K562 (cell line): ENCODE measurements around the gene C1orf21. TPM values are rescaled to one million over a fixed set of nuclear protein-coding genes. Genes with fewer than 3 reads are reported as not detected.

Experiments used
- ATAC-seq: fragments of 200-7000 bp; cut with Tn5 transposase; 3 replicates; pipeline ENCODE4 v1.9.1; 2020; ENCODE audit warnings: moderate library complexity
- BruUV-seq: library from RNA; stranded (reverse); fragments of 400-500 nt; replicated peaks from 2 replicates; lab custom pipeline; 2021; lab: Mats Ljungman, UMichigan
- CTCF ChIA-PET: fragments of 300-600 bp; formaldehyde crosslinking; extraction: SDS; loops from one replicate; lab custom pipeline; 2021; ENCODE audit warnings: low intra/inter-chr PET ratio; lab: Yijun Ruan, JAX
- POLR2A ChIA-PET: fragments of 300-600, 350-650 bp; sonication (Branson Sonifier 250); formaldehyde crosslinking; extraction: SDS; loops from one replicate; lab custom pipeline; 2021; ENCODE audit warnings: antibody characterized with exemption, inconsistent platforms; lab: Yijun Ruan, JAX
- DNase-seq, 4 experiments: peaks; one replicate each; pipeline versions ENCODE4 v3.0.0 to v3.0.0-alpha.2; 2011 to 2018; ENCODE audit warnings: low spot score in 3 of 4, mixed read lengths in 3 of 4; ENCODE audit errors: extremely low read depth in 1 of 4
- FAIRE-seq: peaks from 2 replicates; lab custom pipeline; 2011; peaks lifted over from hg19 to GRCh38; lab: Jason Lieb, UNC
- H2AFZ ChIP-seq: 2 replicates; pipeline ENCODE4 v1.6.0; 2011; ENCODE audit warnings: low read depth, low read length, control low read depth, inconsistent platforms
- H3K27ac ChIP-seq: fragments of 200-600 bp; 3 replicates; pipeline ENCODE4 v1.8.0; 2011; ENCODE audit warnings: low read depth, mild to moderate bottlenecking, control low read depth, inconsistent platforms, low read length, moderate library complexity, mixed read lengths; ENCODE audit errors: extremely low read depth
- H3K27me3 ChIP-seq, 2 experiments: fragments of 300-600 bp in 1 of 2; 2 replicates in 1 of 2; 3 replicates in 1 of 2; pipeline versions ENCODE4 v1.6.0 to v1.8.0; 2011; ENCODE audit warnings: inconsistent platforms in 2 of 2, low read length in 2 of 2, mild to moderate bottlenecking in 1 of 2, mixed read lengths in 1 of 2, moderate library complexity in 1 of 2; ENCODE audit not compliant: control insufficient read depth in 2 of 2, insufficient read depth in 2 of 2
- H3K36me3 ChIP-seq: fragments of 300-600 bp; 3 replicates; pipeline ENCODE4 v1.8.0; 2011; ENCODE audit warnings: mild to moderate bottlenecking, low read length, inconsistent platforms; ENCODE audit not compliant: control insufficient read depth, insufficient read depth
- H3K4me1 ChIP-seq, 2 experiments: fragments of 200-600 bp in 1 of 2; replicated peaks in 1 of 2; 2 replicates in 1 of 2; 3 replicates in 1 of 2; pipeline versions ENCODE4 v1.5.1 to v1.8.0; 2011; ENCODE audit warnings: inconsistent platforms in 2 of 2, low read length in 2 of 2, mild to moderate bottlenecking in 1 of 2, mixed read lengths in 1 of 2, moderate library complexity in 1 of 2; ENCODE audit not compliant: control insufficient read depth in 2 of 2, insufficient read depth in 2 of 2
- H3K4me2 ChIP-seq: 2 replicates; pipeline ENCODE4 v1.6.1; 2011; ENCODE audit warnings: low read length, control low read depth, inconsistent platforms, mixed read lengths; ENCODE audit not compliant: insufficient read depth
- H3K4me3 ChIP-seq: fragments of 200-600 bp; sonication (generic), shearing (Covaris generic); 2 replicates; pipeline ENCODE4 v1.5.1; 2016; ENCODE audit warnings: control low read depth, inconsistent platforms
- H3K79me2 ChIP-seq: fragments of 200-600 bp; 3 replicates; pipeline ENCODE4 v1.8.0; 2011; ENCODE audit warnings: low read length, inconsistent platforms; ENCODE audit not compliant: control insufficient read depth, insufficient read depth
- H3K9ac ChIP-seq, 2 experiments: 2 replicates each; pipeline versions ENCODE4 v1.6.0 to v1.6.1; 2011; ENCODE audit warnings: low read depth in 2 of 2, low read length in 2 of 2, control low read depth in 1 of 2, inconsistent platforms in 1 of 2, mild to moderate bottlenecking in 1 of 2, mixed read lengths in 1 of 2; ENCODE audit not compliant: insufficient read depth in 1 of 2
- H3K9me1 ChIP-seq: one replicate; pipeline ENCODE4 v1.6.0; 2011; ENCODE audit warnings: inconsistent platforms, mild to moderate bottlenecking, low read length, moderate library complexity; ENCODE audit not compliant: control insufficient read depth, insufficient read depth
- H3K9me3 ChIP-seq: replicated peaks from 2 replicates; pipeline ENCODE4 v1.5.1; 2011; ENCODE audit warnings: low read depth, low read length, inconsistent platforms; ENCODE audit not compliant: control insufficient read depth, insufficient read depth
- H4K20me1 ChIP-seq: replicated peaks from 2 replicates; pipeline ENCODE4 v1.6.1; 2011; ENCODE audit warnings: low read length, inconsistent platforms, mixed read lengths; ENCODE audit not compliant: control insufficient read depth, insufficient read depth
- CREB1 ChIP-seq, 2 experiments: sonication (generic) in 1 of 2; formaldehyde crosslinking in 1 of 2; IDR thresholded peaks; 2 replicates each; pipeline versions ENCODE4 v1.6.1 to v1.8.0; 2012 to 2022; ENCODE audit warnings: inconsistent platforms in 1 of 2, mild to moderate bottlenecking in 1 of 2, missing genetic modification reagents in 1 of 2, moderate library complexity in 1 of 2
- E2F4 ChIP-seq: sonication (generic); formaldehyde crosslinking; IDR thresholded peaks from 2 replicates; pipeline ENCODE4 v1.8.0; 2022; ENCODE audit warnings: mild to moderate bottlenecking, low read depth, missing genetic modification reagents
- HDAC1 ChIP-seq, 2 experiments: fragments of 450-650 bp; IDR thresholded peaks; 2 replicates each; pipeline ENCODE4 v1.6.1; 2016 to 2017; ENCODE audit warnings: inconsistent platforms in 1 of 2, mild to moderate bottlenecking in 1 of 2, moderate library complexity in 1 of 2
- POLR3A ChIP-seq: IDR thresholded peaks from 2 replicates; pipeline ENCODE4 v1.6.1; 2011; ENCODE audit warnings: borderline replicate concordance, mild to moderate bottlenecking, moderate library complexity; ENCODE audit not compliant: insufficient read length, insufficient read depth; ENCODE audit errors: extremely low read depth
- WGBS: fragments of 100-300 bp; shearing (Covaris generic); methylation state at CpG from one replicate; pipeline ENCODE4 v1.1.6; 2016; ENCODE audit warnings: low coverage, mixed read lengths; ENCODE audit not compliant: insufficient coverage; ENCODE audit errors: missing lambda C conversion rate; 5-methylcytosine and 5-hydroxymethylcytosine counted together
- in situ Hi-C: fragments of 300-500 bp; cut with MboI; formaldehyde crosslinking; loops from 4 replicates; pipeline ENCODE4 v1.15.0; 2018; ENCODE audit warnings: inconsistent platforms, mixed read lengths
- intact Hi-C: fragments of 100-400 bp; cut with micrococcal nuclease; formaldehyde crosslinking; loops from 2 replicates; pipeline ENCODE4 v1.14.2; 2022
- polyA plus RNA-seq, 8 experiments: library from polyadenylated mRNA; depleted of rRNA in 4 of 8; stranded (reverse) in 5 of 8; unstranded in 3 of 8; fragments of >200 nt; fragmentation: Nextera tagmentation in 2 of 8; fragmentation: Illumina TruSeq in 1 of 8; extraction: Ambion mirVana in 2 of 8; extraction: Trizol in 1 of 8; gene quantifications; 2 replicates each; pipeline versions ENCODE4 v1.2.1 to v1.2.3, GENCODE V29; 2011 to 2014; ENCODE audit warnings: inconsistent platforms in 1 of 8, missing spikeins in 1 of 8
- total RNA-seq, 7 experiments: library from RNA; depleted of rRNA in 6 of 7; stranded (reverse); fragments of >200 nt in 6 of 7; fragmentation: Illumina TruSeq in 2 of 7; extraction: Trizol in 2 of 7; gene quantifications; 2 replicates each; pipeline versions ENCODE4 v1.2.1 to v1.2.3, GENCODE V29; 2011 to 2021; ENCODE audit warnings: low replicate concordance in 1 of 7
- TF ChIP-seq, protein P1 (sequence below): fragments of 450-650 bp; IDR thresholded peaks from one replicate; pipeline ENCODE4 v1.6.1; 2018; ENCODE audit warnings: mild to moderate bottlenecking, moderate library complexity; ENCODE audit not compliant: partially characterized antibody
- TF ChIP-seq, protein P2 (sequence below): sonication (generic); formaldehyde crosslinking; IDR thresholded peaks from 2 replicates; pipeline ENCODE4 v1.8.1; 2023; ENCODE audit warnings: mild to moderate bottlenecking, missing genetic modification reagents, moderate library complexity

C1orf21 gene
- total and polyA plus RNA-seq, 9 of the 15 experiments (the other 6 are each of a cell fraction or from before 2014, with no cell fraction given) = under 0.01 to 0.31 (median 0.07) TPM

GRCh38 chr1:184356891-184357290 is 29.9 kb upstream of the C1orf21 start (continued):
- no peak for TF ChIP-seq HDAC1 (IDR thresholded peaks at IDR 0.05)
- TF ChIP-seq E2F4 (CRISPR knock-in tag) = no peak

GRCh38 chr1:184358256-184358655 is 28.6 kb upstream of the C1orf21 start:
- 5% methylated on average over 1 of the region's 1 CpG for WGBS
- BruUV-seq = no TSS peak

More at GRCh38 chr1:184358256-184358655, 28.6 kb upstream of the C1orf21 start:
- Histone ChIP-seq H3K27ac (no peak overlapping the region), H2AFZ (no peak overlapping the region), H3K4me3 (no peak overlapping the region), H3K9ac (no peak overlapping the region), H3K27me3 (peaks cover 0 to 5% of the 10 kb centered on the region in 2 experiments; a peak in 2 of 5 replicates), H3K4me2 (no peak overlapping the region), H3K79me2 (no peaks in the 10 kb centered on the region), H4K20me1 (no peaks in the 10 kb centered on the region), H3K9me3 (no peaks in the 10 kb centered on the region), H3K9me1 (no peaks in the 10 kb centered on the region), H3K36me3 (no peaks in the 10 kb centered on the region), H3K4me1 (no peaks in the 10 kb centered on the region)
- in situ Hi-C loops (no loop called here), intact Hi-C loops (no loop called here)
- CTCF ChIA-PET = no interaction called here
- FAIRE-seq = no peak
- TF ChIP-seq POLR3A = no peak
- TF ChIP-seq, protein P1, sequence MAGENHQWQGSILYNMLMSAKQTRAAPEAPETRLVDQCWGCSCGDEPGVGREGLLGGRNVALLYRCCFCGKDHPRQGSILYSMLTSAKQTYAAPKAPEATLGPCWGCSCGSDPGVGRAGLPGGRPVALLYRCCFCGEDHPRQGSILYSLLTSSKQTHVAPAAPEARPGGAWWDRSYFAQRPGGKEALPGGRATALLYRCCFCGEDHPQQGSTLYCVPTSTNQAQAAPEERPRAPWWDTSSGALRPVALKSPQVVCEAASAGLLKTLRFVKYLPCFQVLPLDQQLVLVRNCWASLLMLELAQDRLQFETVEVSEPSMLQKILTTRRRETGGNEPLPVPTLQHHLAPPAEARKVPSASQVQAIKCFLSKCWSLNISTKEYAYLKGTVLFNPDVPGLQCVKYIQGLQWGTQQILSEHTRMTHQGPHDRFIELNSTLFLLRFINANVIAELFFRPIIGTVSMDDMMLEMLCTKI = no peak
- TF ChIP-seq, protein P2, sequence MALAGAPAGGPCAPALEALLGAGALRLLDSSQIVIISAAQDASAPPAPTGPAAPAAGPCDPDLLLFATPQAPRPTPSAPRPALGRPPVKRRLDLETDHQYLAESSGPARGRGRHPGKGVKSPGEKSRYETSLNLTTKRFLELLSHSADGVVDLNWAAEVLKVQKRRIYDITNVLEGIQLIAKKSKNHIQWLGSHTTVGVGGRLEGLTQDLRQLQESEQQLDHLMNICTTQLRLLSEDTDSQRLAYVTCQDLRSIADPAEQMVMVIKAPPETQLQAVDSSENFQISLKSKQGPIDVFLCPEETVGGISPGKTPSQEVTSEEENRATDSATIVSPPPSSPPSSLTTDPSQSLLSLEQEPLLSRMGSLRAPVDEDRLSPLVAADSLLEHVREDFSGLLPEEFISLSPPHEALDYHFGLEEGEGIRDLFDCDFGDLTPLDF = no peak
- no peak for TF ChIP-seq CREB1 (IDR thresholded peaks at IDR 0.05)
- no peak for TF ChIP-seq CREB1 (CRISPR knock-in tag; IDR thresholded peaks at IDR 0.05)
- POLR2A ChIA-PET = no interaction called here
- ATAC-seq = no peak
- no peak for DNase-seq
